Medulla oblongata (tissue), 1 donor: ENCODE data around the gene RAB42.
"Not testable (repeated sequence)": the region's sequence is repeated elsewhere in the genome, so short reads cannot be mapped to it uniquely, and the experiment has no call there.

Source experiments
- DNase-seq: peaks from one replicate; pipeline ENCODE4 v3.0.0-alpha.2; 2015; ENCODE audit errors: extremely low spot score

RAB42 gene

GRCh38 chr1:28586585-28587391 lies 5.3 kb upstream of the RAB42 start:
- not testable (repeated sequence) for DNase-seq

- DNase-seq, result no peak
Observed at GRCh38 chr1:28592321-28593071, 431 bp downstream of the RAB42 start.

- DNase-seq, result not testable (repeated sequence)
Observed at GRCh38 chr1:28593988-28594356, 1.9 kb downstream of the RAB42 start.

- not testable (repeated sequence) for DNase-seq
Observed at GRCh38 chr1:28594686-28595411, 2.8 kb downstream of the RAB42 start.

GRCh38 chr1:28595412-28596191 lies 3.5 kb downstream of the RAB42 start:
- DNase-seq, result no peak

GRCh38 chr1:28596276-28596675 lies 4.2 kb downstream of the RAB42 start:
- not testable (repeated sequence) for DNase-seq

GRCh38 chr1:28601696-28602095 lies 9.6 kb downstream of the RAB42 start:
- no peak for DNase-seq

- peak; percentile 94 for DNase-seq
Observed at GRCh38 chr1:28602536-28603439, 10.7 kb downstream of the RAB42 start.

GRCh38 chr1:28604411-28604810 lies 12.3 kb downstream of the RAB42 start:
- no peak for DNase-seq

GRCh38 chr1:28604962-28605361 lies 12.9 kb downstream of the RAB42 start:
- DNase-seq, result no peak

- no peak for DNase-seq
Observed at GRCh38 chr1:28606771-28607170, 14.7 kb downstream of the RAB42 start.

GRCh38 chr1:28613175-28613574 lies 21.1 kb downstream of the RAB42 start:
- no peak for DNase-seq

- no peak for DNase-seq
Observed at GRCh38 chr1:28631713-28632112, 39.6 kb downstream of the RAB42 start.

- no peak for DNase-seq
Observed at GRCh38 chr1:28632560-28632959, 40.5 kb downstream of the RAB42 start.

GRCh38 chr1:28640766-28641165 lies 48.7 kb downstream of the RAB42 start:
- no peak for DNase-seq

- peak; percentile 28 for DNase-seq
Observed at GRCh38 chr1:28642056-28642846, 50.2 kb downstream of the RAB42 start.

GRCh38 chr1:28642847-28643635 lies 51.0 kb downstream of the RAB42 start, which contains the start of gene TAF12:
Gene TAF12 (minus strand): TSS chr1:28643067. CDS start chr1:28622081, 20,986 bp downstream.
- peak; percentile 97 for DNase-seq

- DNase-seq, result no peak
Observed at GRCh38 chr1:28644494-28644893, 52.4 kb downstream of the RAB42 start.
